ENCODE data around the gene IQCE. TPM values are rescaled to one million over a fixed set of nuclear protein-coding genes. Genes with fewer than 3 reads are reported as not detected.

IQCE gene
- total and polyA plus RNA-seq, 2 donors from 2014 or later: 6.1 to 27.8 TPM

DNA sequence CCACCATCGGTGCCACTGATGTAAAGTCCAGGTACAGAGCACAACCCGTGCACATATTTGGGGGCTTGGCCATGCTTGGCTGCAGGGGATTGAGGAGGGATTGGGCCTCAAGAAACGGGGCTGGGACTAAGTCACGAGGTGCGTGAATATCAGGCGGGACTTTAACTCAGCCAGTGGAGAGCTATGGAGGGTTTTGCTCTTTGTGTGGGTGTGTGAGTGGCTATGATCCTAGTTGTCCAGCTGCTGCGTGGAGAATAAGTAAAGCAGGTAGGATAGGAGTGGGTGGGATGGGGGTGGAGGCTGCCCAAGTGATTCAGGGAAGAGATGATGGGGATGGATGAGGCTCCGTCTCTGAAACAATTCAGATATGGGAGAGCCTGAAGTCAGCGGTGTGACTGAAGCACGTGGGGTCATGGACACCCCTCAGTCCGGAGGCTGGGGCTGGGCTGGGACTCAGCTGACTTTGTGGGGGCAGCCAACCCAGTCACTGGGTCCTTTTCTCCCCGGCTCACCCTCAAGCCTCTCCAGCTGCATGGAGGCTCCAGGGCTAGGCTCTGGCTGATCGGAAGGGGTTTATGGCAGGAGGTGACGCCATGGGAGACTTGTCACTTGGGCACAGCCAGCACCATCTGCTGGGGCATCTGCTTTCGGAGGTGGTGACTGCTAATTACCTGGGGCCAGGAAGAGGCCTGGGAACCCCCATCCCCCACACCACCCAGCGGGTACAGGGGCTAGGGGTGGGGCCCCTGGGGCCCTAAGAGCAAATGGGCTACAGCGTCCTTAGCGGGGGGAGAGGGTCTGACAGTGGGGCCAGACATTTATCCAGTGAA lies 40.9 kb upstream of the IQCE start:
- FAIRE-seq (no peak), DNase-seq (peak in 1 of 5 donors; percentile 75)
- TF ChIP-seq CTCF (IDR thresholded peaks at IDR 0.05; ENCODE audit: borderline replicate concordance, extremely low read depth, insufficient read depth): no peak
- Histone ChIP-seq H3K27ac (ENCODE audit: low read depth in 2 of 2, low read length in 2 of 2) (peak overlapping the region; percentile 23 to 32), H3K9ac (ENCODE audit: low read length in 3 of 3) (no peak overlapping the region), H3K27me3 (ENCODE audit: control insufficient read depth, insufficient read depth, low read length) (no peaks in the 10 kb centered on the region), H3K9me3 (ENCODE audit: control insufficient read depth in 2 of 3, insufficient read depth in 1 of 3, low read length in 3 of 3) (no peaks in the 10 kb centered on the region), H3K36me3 (ENCODE audit: control insufficient read depth in 2 of 3, insufficient read depth in 3 of 3, low read length in 3 of 3) (no peaks in the 10 kb centered on the region), H3K4me1 (ENCODE audit: control insufficient read depth in 2 of 3, insufficient read depth in 2 of 3, low read depth in 1 of 3, low read length in 3 of 3) (peaks cover 0 to 23% (median 0%) of the 10 kb centered on the region in 3 donors), H3K4me3 (ENCODE audit: low read length in 3 of 3) (no peak overlapping the region)
- intact Hi-C loops (cut with DNase I): no loop called here

GRCh38 chr7:2518737-2519118 lies 40.1 kb upstream of the IQCE start:
- H3K36me3 ChIP-seq (ENCODE audit: control insufficient read depth in 2 of 3, insufficient read depth in 3 of 3, low read length in 3 of 3): no peaks in the 10 kb centered on the region

GRCh38 chr7:2519119-2519930 lies 39.5 kb upstream of the IQCE start, which contains the start of gene LFNG:
TSS of gene LFNG (plus strand) at chr7:2519774. CDS start at chr7:2519862, 88 bp downstream.
- Histone ChIP-seq H3K4me3 (ENCODE audit: low read length in 3 of 3) (peak within 1 kb of the TSS; percentile 45 to 72 (median 49)), H3K4me1 (ENCODE audit: control insufficient read depth in 2 of 3, insufficient read depth in 2 of 3, low read depth in 1 of 3, low read length in 3 of 3) (peaks cover 0 to 33% (median 0%) of the 10 kb centered on the region in 3 donors), H3K27me3 (ENCODE audit: control insufficient read depth, insufficient read depth, low read length) (no peaks in the 10 kb centered on the region), H3K9ac (ENCODE audit: low read length in 3 of 3) (peak within 1 kb of the TSS; percentile 19 to 43 (median 39)), H3K27ac (ENCODE audit: low read depth in 2 of 2, low read length in 2 of 2) (peak within 1 kb of the TSS; percentile 32 to 47), H3K36me3 (ENCODE audit: control insufficient read depth in 2 of 3, insufficient read depth in 3 of 3, low read length in 3 of 3) (no peaks in the 10 kb centered on the region), H3K9me3 (ENCODE audit: control insufficient read depth in 2 of 3, insufficient read depth in 1 of 3, low read length in 3 of 3) (no peaks in the 10 kb centered on the region)
- intact Hi-C loops (cut with DNase I): no loop called here
- peak; percentile 27 for TF ChIP-seq CTCF (IDR thresholded peaks at IDR 0.05; ENCODE audit: borderline replicate concordance, extremely low read depth, insufficient read depth)
- DNase-seq (peak; percentile 87 to 97 (median 95)), FAIRE-seq (no peak)

More at GRCh38 chr7:2518737-2519118, 40.1 kb upstream of the IQCE start:
- TF ChIP-seq CTCF (IDR thresholded peaks at IDR 0.05; ENCODE audit: borderline replicate concordance, extremely low read depth, insufficient read depth): no peak
- intact Hi-C loops (cut with DNase I): no loop called here
- FAIRE-seq: no peak
- H3K27ac ChIP-seq (ENCODE audit: low read depth in 2 of 2, low read length in 2 of 2): peak overlapping the region; percentile 32 to 47
- DNase-seq: peak in 3 of 5 donors; percentile 62 to 81 (median 73)
- no peak overlapping the region for H3K9ac ChIP-seq (ENCODE audit: low read length in 3 of 3)
- H3K4me1 ChIP-seq (ENCODE audit: control insufficient read depth in 2 of 3, insufficient read depth in 2 of 3, low read depth in 1 of 3, low read length in 3 of 3): peaks cover 0 to 28% (median 0%) of the 10 kb centered on the region in 3 donors
- H3K27me3 ChIP-seq (ENCODE audit: control insufficient read depth, insufficient read depth, low read length): no peaks in the 10 kb centered on the region
- peak overlapping the region in 2 of 3 donors; percentile 45 to 57 for H3K4me3 ChIP-seq (ENCODE audit: low read length in 3 of 3)
- H3K9me3 ChIP-seq (ENCODE audit: control insufficient read depth in 2 of 3, insufficient read depth in 1 of 3, low read length in 3 of 3): no peaks in the 10 kb centered on the region

Measured in kidney (tissue), 14 donors.